Measurements from ENCODE around the gene DCLRE1A.

- TF ChIP-seq CTCF (IDR thresholded peaks at IDR 0.05 in 2 of 3, conservative IDR thresholded peaks at IDR 0.05 in 1 of 3; ENCODE audit: insufficient read depth in 2 of 3, low read depth in 1 of 3, low read length in 3 of 3) (no peak), NR2C1 (IDR thresholded peaks at IDR 0.05) (no peak), NR2C1 (tag; IDR thresholded peaks at IDR 0.05) (no peak), PRPF4 (IDR thresholded peaks at IDR 0.05; ENCODE audit: insufficient read depth, low read depth, low read length, poor library complexity, severe bottlenecking) (no peak), POLR2A (conservative IDR thresholded peaks at IDR 0.05) (no peak), SIX5 (IDR thresholded peaks at IDR 0.05; ENCODE audit: borderline replicate concordance in 1 of 2, insufficient read depth in 1 of 2, low read depth in 1 of 2, low read length in 2 of 2) (no peak), SLC30A9 (CRISPR knock-in tag; IDR thresholded peaks at IDR 0.05) (no peak), CREB1 (IDR thresholded peaks at IDR 0.05) (no peak), CREB1 (CRISPR knock-in tag; IDR thresholded peaks at IDR 0.05) (no peak), NFYB (IDR thresholded peaks at IDR 0.05; ENCODE audit: extremely low read depth, insufficient read length) (no peak), ETV6 (IDR thresholded peaks at IDR 0.05; ENCODE audit: borderline replicate concordance in 1 of 2, low read depth in 2 of 2, low read length in 1 of 2) (no peak), ETV6 (CRISPR knock-in tag; IDR thresholded peaks at IDR 0.05; ENCODE audit: borderline replicate concordance) (no peak), E2F4 (CRISPR knock-in tag; IDR thresholded peaks at IDR 0.05; ENCODE audit: low read depth) (no peak), ZEB2 (IDR thresholded peaks at IDR 0.05) (no peak), RCOR1 (IDR thresholded peaks at IDR 0.05; ENCODE audit: borderline replicate concordance in 1 of 2, low read depth in 2 of 2, low read length in 2 of 2) (no peak)
- TF ChIP-seq, protein P1, sequence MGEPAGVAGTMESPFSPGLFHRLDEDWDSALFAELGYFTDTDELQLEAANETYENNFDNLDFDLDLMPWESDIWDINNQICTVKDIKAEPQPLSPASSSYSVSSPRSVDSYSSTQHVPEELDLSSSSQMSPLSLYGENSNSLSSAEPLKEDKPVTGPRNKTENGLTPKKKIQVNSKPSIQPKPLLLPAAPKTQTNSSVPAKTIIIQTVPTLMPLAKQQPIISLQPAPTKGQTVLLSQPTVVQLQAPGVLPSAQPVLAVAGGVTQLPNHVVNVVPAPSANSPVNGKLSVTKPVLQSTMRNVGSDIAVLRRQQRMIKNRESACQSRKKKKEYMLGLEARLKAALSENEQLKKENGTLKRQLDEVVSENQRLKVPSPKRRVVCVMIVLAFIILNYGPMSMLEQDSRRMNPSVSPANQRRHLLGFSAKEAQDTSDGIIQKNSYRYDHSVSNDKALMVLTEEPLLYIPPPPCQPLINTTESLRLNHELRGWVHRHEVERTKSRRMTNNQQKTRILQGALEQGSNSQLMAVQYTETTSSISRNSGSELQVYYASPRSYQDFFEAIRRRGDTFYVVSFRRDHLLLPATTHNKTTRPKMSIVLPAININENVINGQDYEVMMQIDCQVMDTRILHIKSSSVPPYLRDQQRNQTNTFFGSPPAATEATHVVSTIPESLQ (CRISPR knock-in tag; IDR thresholded peaks at IDR 0.05) = no peak
Observed at GRCh38 chr10:113869789-113870188, 15.9 kb upstream of the DCLRE1A start.
